H1 (cell line): ENCODE results near the gene SH3BGRL.

Source experiments
- CHD1 ChIP-seq: IDR thresholded peaks from 2 replicates; pipeline ENCODE4 v1.6.1; 2012; ENCODE audit warnings: low read depth, low read length, improper control_type of control experiment
- CREB1 ChIP-seq: IDR thresholded peaks from 2 replicates; pipeline ENCODE4 v1.6.1; 2012; ENCODE audit warnings: inconsistent platforms
- SP1 ChIP-seq: IDR thresholded peaks from 2 replicates; pipeline ENCODE4 v1.6.1; 2011; ENCODE audit warnings: low read depth, low read length
- TAF1 ChIP-seq: IDR thresholded peaks from 2 replicates; pipeline ENCODE4 v1.6.1; 2011; ENCODE audit warnings: mild to moderate bottlenecking, low read depth, low read length
- USF2 ChIP-seq: IDR thresholded peaks from 2 replicates; pipeline ENCODE4 v1.6.1; 2011; ENCODE audit warnings: low read length, improper control_type of control experiment

- no peak for TF ChIP-seq USF2
- no peak for TF ChIP-seq SP1
- TF ChIP-seq CREB1: no peak
- TF ChIP-seq TAF1: no peak
- TF ChIP-seq CHD1: no peak
Measured at GRCh38 chrX:81304563-81304962, 102.7 kb downstream of the SH3BGRL start.
